Fibroblast of skin of right quadriceps (primary cell): ENCODE measurements around the gene NFKBIE.
"Not testable (repeated sequence)": the region's sequence is repeated elsewhere in the genome, so short reads cannot be mapped to it uniquely, and the experiment has no call there.

ENCODE experiments used
- DNase-seq: peaks from one replicate; pipeline ENCODE4 v3.0.0-alpha.2; 2013

NFKBIE gene, protein sequence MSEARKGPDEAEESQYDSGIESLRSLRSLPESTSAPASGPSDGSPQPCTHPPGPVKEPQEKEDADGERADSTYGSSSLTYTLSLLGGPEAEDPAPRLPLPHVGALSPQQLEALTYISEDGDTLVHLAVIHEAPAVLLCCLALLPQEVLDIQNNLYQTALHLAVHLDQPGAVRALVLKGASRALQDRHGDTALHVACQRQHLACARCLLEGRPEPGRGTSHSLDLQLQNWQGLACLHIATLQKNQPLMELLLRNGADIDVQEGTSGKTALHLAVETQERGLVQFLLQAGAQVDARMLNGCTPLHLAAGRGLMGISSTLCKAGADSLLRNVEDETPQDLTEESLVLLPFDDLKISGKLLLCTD

DNA sequence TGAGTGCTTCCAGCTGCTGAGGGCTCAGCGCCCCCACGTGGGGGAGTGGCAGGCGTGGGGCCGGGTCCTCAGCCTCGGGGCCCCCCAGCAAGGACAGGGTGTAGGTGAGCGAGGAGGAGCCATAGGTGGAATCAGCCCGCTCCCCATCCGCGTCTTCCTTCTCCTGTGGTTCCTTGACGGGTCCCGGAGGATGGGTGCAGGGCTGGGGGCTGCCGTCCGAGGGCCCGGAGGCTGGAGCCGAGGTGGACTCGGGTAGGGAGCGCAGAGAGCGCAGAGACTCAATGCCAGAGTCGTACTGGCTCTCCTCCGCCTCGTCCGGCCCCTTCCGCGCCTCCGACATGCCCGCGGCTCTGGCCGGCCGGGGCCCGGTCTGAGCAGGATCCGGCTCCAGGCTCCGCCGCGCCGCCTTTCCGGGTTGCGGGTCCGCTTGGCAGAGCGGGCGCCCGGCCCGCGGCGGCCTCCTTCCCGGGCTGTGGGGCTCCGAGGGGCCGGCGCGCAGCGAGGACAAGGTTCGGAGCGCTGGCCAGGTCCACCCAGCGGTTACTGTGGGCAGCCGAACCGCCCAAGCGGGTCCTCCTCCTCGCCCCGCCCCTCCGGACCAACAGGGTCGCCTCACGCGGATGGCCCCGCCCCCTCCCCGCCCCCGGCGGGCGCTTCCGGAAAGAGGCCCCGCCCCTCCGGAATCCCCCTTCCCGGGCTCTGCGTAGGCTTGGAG, at the start of gene NFKBIE:
Gene NFKBIE (minus strand): TSS at position 545 of the 715 bp plus-strand sequence. CDS start 205 bp downstream, at position 340.
- DNase-seq, result peak; percentile 85

DNA sequence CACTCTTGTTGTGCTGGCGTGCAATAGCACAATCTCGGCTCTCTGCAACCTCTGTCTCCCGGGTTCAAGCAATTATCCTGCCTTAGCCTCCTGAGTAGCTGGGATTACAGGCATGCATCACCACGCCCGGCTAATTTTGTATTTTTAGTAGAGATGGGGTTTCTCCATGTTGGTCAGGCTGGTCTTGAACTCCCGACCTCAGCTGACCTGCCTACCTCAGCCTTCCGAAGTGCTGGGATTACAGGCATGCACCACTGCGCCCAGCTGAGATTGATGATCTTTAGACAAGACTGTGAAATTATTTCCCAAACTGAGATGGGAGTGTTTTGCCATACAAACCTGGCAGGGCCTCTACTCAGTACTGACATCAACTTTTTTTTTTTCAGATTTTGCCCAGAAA, 49.3 kb upstream of the NFKBIE start:
- not testable (repeated sequence) for DNase-seq

DNA sequence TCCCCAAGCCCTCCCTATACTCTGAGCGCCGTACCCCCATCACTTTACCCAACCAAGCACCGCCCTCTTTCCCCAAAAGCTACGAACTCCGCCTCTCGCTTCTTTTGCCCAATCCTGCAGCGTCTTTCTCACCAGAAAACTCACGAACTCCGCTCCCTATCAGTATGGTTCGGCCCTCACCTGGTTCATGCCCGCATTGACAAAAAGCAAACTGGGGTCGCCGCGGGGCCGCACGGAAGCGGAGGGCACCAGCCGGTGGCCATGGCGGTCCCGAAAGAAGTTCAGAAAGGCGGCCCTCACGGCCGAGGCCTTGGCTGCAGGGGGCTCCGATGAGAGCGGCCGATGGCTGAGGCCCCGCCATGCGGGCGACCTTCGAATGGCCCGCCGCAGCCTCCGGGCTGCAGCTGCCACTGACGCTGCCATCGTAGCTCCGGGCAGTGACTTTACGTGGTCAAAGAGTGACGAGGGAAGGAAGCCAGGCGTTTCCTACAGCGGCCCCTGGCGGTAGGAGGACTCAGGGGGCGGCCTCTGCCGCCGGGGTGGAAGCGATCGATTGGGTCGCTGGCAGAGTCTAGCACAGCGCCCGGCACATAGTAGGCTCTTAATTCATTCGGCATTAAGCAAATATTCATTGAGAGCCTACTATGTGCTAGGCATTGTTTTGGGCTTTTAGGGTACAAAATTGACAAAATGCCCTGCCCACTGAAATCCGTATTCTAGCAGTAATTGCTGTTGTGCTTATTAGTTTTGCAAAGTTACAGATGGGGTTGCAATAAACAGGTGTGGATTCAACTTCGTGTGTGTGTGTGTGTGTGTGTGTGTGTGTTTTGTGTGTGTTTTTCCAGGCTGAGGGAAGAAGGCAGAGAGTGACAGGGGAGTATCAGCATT, 47.8 kb upstream of the NFKBIE start, which contains the start of gene AARS2:
Gene AARS2 (minus strand): TSS at position 447 of the 888 bp plus-strand sequence. CDS start 24 bp downstream, at position 423.
- peak; percentile 84 for DNase-seq

DNA sequence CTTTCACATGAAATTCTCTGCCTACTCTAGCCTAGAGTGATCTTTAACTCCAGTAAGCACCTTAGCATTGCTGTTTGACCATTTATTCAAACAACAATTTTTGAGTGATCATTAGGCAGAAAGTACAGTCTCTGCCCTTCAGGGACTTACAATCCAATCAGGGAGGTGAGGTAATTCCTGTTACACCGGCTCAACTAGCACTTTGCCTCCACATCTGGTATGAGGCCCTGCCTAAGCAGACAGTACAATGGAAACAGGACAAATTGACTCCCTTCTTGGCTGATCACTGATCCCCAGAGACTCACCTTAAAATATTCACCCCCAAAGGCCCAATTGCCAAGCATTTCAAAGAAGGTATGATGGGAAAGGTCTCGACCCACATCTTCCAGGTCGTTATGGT, 46.4 kb upstream of the NFKBIE start:
- no peak for DNase-seq

DNA sequence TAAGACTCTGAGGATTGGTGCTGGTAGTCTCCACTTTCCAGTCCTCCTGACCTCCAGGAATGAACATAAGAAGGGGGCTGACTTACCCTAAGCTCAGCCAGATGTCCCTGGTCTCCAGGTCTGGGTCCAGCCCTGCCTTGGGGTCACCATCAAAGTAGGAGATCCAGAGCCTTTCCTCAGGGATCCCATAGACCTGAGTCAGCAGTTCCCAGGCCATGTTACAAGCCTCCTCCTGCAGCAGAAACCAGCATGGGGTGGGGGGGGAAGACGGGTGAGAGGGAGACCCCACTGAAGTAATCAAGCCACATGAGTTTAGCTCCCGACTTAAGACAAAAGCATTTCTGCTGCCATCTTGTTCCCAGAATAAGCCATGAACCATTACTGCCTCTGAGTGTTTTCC, 46.0 kb upstream of the NFKBIE start:
- no peak for DNase-seq

DNA sequence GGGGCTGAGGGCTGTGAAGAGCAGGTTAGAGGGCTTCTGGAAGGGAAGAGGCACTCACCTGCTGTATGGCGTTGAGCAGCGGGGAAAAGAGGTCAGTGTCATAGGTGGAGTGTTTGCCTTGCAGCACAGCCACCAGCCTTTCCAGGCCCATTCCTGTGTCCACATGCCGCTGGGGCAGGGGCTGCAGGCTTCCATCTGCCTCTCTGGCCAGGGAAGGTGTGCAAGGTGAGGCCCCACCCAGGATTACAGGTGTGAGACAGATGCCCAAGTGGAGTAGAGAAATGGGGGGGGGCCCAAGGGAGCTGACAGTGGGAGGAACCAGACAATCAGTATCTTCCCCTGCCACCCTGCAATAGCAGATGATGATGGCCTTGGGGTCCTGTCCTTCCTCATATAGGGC, 44.9 kb upstream of the NFKBIE start:
- DNase-seq, result no peak

DNA sequence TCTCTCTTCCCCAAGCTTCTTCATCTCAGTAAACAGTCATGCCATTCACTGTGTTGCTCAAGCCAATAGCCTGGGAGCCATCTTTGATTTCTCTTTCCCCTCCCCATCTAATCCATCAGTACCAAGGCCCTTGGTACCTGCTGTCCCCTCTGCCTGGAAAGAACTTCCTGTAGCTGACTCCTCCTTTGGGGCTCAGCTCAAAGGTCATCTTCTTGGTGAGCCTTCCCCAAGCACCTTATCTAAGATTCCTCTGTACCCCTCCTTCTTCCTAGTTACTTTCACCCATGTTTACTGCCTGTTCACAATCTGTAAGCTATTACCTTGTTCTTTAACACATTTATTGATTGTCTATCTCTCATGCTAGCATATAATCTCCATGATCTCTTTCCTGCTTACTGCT, 44.3 kb upstream of the NFKBIE start:
- DNase-seq, result no peak

DNA sequence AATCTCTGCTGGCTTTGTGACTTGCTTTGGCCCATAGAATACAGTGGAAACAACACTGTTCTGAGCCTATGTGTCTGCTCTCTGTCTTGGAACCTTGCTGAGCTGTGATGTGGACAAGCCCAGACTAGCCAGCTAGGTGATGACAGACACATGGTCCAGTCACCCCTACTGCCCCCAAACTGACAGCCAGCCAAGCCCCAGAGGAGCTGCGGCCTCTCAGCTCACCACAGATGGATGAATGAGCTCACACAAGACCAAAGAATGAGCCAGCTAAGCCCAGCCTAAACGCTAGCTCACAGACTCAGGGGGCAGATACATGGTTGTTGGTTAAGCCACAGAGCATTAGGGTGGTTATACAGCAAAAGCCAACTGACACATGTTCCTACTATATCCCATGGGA, 43.7 kb upstream of the NFKBIE start:
- no peak for DNase-seq

DNA sequence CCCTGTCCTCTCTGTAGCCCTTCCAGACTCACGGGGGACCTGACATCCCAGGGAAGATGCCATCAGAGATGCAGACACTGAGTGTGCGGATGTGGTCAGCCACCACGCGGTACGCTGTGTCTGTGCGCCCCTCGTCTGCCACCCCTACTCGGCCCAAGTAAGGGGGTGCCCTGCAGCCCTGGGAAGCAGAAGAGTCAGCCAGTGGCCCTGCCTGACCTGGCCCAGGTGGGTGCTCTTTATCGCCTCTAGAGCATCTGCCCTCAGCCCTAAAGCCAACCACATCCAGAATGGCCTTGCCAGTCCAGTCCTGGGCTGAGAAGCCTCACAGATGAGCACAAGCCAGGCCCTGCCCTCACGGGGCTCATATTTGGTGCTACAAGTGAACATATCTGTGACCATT, 41.9 kb upstream of the NFKBIE start:
- DNase-seq, result no peak

DNA sequence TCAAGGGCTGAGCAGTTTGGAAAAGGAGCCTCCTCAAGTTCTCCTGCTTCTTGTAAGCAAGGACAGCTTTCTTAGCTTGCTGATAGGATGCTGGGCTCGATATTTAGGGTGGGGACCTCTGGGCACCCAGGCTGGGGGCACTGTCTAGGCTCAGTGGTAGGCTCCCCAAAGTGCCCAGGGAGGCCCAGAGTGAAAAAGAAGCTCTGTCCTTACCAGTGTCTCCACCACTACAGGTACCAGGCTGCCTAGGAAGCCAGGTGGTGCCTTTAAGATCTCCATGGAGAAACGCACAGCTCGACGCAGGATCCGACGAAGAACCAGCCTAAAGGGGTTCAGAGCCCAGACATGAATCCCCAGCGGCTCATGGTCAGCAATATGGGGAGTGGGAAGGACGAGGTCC, 41.4 kb upstream of the NFKBIE start:
- DNase-seq, result no peak

DNA sequence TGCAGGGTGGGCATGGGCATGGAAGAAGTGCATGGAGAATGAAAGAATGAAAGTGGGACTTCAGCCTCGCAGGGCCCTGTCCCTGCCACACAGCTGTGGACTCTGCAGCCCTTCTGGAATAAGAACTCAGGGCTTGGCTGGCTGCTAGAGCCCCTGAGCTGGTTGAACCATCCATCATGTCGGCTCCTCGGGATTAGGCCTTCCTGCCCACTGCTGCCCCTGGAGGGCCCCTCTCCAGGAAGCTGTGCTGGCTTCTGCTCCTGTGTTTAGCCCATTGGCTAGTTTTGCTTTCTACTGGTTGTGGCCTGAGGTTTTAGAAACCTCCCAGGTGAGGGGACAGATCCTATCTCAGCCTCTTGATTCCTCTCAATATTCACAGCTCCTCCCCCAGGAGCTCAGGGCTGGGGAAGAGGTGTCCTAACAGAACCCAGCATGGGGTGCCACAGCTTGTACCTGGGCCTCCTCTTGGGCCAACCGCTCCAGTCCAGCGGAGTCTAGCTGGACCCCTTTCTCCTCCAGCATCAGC, 39.9 kb upstream of the NFKBIE start:
- DNase-seq, result no peak

DNA sequence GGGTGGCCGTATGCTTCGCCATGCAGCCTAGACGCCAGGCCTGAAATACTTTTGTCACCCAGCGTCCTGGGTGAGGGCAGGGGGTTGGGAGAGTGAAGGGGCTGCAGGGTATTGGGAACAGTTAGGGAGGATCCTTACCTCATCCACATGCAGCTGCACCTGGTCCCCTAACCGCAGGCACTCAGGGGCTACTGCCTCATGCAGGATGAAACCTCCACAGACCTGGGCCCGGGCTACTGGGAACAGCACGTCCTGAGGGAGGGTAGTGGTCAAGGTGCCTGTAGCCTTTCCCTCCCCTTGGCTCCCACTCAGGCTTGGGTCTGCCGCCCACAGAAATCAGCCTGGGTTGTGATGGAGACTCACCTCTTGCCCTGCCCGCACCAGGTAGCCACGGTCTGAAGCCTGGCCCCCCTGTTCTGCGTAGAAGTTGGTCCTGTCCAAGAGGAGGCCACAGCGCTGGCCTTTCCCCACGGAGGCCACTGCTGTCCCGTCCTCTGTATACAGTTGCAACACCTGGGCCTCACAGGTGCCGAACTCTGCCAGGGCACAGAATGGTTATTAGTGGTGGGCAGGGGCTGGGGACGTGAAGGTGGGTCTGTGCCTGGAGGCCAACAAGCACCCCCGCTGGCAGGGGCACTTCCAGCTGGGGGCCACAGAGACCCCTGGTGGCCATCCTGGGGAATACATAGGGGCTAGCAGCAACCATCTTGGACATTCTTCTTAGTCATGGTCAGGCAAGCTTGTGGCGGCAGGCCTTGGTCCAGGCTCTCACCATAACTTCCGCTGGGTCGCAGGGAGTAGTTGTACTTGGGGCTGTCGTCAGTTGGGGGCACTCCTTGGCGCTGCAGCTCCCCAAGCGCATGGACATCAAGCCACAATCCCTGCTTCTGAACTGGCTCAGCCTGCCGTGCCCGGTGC, 39.2 kb upstream of the NFKBIE start:
- DNase-seq, result peak; percentile 28

DNA sequence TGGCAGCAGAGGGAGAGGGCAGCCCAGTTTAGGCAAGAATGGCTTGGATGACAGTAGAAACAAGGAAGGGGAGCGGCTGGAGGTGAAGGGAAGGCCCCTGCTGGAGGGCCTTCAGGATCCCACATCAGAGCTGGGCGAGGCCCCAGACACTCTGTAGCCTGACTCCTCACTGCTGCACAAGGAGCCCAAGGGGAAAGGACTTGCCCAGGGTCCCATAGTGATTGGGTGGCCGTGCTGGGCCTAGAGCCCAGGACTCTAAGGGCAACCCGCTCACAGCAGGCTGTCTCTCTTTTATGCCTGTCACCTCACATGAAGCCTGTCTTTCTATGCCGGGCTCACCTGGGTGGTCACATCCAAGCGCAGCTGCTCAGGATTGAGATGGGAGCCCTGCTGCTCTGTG, 38.5 kb upstream of the NFKBIE start:
- no peak for DNase-seq

DNA sequence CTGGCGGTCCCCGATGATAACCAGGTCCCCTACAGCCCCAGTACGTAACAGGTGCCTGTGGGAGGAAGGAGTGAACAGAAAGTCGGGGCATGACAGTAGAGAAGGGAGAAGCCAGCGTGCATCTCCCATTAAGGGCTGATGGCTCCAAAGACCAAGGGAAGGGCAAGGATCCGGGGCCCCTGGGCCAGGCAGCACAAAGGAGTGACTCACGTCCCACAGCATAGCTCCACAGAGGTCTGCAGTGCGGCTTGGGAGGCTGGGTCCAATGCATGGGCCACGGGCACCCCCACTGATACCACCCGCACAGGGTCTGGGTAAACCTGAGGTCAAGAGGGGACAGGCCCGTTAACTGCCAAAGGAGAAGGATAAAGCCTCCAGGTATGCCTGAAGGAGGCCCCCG, 37.5 kb upstream of the NFKBIE start:
- DNase-seq, result no peak

DNA sequence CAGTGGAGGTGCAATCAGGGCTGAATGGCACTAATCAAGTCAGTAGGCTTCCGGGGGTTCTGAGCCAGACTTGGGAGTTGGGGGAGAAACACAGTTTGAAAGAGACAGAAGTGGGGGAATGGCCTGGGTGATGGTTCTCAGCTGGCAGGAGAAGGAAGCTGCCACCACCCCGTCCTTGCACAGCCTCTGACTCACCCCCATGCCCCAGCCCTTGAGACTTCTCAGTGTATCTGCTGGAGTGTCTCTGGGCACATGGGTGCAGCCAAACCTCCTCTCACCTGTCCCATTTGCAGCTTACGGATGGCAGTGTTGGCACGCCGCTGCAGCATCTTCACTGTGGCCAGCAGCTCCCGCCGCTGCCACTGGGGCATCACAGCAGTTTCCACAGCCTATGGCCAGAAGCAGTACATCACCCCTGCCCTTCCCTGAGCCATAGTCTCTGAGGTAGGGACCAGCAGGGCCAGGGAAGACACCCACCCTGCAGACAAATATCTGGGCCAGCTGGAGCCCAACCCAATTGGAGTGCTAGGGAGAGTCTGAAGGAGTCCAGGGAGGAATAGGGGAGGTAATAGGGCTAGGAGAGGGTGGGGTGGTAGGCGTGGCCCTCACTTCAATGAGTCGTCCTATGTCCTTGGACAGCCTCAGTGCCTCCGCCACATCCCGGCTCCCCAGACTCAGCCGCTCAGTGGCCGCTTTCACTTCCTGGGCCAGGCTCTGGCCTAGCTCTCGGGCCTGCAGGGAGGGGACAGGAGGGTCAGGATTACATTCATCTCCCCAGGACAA, 36.6 kb upstream of the NFKBIE start:
- no peak for DNase-seq

DNA sequence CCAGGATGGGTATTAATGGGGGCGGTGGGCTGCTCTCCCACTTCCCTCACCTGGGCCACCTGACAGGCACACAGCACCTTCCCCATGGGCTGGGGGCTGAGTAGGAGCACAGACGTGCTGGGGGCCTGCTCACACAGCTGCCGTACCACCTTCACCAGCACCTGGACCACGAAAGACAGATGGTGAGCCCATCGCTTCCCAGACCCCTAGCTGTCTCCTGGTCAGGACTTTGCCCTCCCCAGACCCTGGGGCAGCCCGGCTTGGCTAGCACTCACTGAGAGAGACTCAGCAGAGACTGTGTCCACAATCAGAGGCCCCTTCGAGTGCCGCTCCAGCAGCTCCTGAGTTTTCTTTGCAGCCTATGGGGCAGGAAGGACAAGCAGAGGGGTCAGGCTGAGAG, 35.8 kb upstream of the NFKBIE start:
- DNase-seq, result no peak

DNA sequence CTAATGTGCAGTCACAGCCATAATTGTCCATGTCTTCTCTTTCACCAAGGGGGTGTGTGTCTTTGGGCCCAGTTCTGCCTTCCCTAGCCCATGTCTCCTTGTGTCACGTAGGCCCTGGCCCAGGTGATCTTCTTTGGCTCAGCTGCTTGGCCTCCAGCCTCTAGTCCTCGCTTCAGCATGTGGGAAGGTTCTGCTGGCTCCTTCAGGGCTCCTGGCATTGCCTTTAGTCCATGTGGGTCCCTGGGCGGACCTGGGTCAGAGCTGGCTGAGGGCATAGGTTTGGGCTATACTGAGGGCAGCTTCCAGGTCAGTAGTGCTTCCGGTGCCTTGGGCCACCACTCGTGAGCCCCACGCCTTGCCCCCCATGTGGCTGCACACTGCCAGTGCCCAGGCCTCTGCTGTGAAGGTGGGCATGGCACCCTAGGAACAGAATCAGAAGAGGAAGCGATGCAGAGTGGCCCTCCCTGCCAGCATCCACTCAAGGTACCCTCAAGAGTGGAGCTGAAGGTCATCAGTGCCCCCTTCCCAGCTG, 35.0 kb upstream of the NFKBIE start:
- DNase-seq, result no peak

DNA sequence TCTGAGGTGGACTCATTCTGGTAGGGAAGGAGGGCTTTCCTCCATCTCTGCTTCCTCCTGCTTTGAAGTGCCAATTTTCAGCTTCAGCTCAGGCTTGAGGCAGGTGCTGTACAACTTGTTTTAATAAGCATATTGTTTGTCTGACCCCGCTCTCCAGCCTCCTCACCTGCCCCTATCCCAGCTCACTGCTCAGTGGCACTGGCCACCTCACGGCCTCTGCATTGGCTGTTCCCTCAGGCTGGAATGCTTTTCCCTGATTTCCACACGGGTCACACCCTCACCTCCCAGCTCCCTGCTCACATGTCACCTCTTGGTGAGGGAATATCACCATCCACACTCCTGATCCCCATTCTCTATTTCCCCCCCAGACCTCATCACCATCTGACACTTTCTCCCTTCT, 33.5 kb upstream of the NFKBIE start:
- no peak for DNase-seq

DNA sequence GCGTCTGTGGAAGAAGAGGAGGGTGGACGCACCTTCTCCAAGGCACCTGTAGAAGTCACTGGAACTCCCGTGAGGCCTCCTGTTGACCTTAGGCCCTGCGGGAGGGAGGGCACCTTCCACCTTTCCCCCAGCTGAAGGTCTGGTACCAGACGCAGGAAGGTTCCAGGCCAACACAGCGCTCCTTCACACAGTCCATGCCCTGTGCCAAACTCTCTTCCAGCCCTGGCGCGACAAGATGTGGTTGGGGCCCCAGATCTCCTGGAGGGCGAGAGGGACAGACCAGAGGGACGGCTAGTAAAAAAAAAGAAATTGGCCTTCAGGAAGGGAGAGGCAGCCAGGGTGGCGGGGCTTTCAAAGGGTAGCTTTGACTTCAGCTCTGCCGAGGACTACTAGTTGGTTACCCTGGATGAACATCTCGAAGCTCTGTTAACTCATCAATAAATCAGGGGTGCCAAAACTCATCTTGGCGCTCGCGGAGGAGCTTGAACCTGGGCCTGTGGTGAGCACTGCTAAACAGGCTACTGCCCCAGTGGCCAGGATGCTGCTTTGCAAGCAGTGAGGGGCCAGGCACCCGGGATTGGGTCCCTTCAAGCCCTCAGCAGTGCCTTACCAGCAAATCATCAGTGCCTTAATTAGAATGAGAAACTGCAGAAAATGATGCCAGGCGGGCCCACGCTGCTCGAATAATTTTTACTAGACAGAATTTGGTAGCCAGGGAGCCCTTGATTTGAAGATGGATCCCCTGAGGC, 32.9 kb upstream of the NFKBIE start:
- DNase-seq, result no peak
